Loucy (cell line): ENCODE measurements around the gene ANKS3.

Experiments
- H2AFZ ChIP-seq: fragments of 200-600 bp; sonication (generic); 2 replicates; pipeline ENCODE4 v1.6.0; 2016; ENCODE audit warnings: antibody characterized with exemption, mild to moderate bottlenecking, low read length, moderate library complexity
- H3F3A ChIP-seq: fragments of 200-600 bp; 2 replicates; pipeline ENCODE4 v1.6.0; 2016; ENCODE audit warnings: antibody characterized with exemption, low read depth, mild to moderate bottlenecking
- H3K27me3 ChIP-seq: fragments of 200-600 bp; sonication (generic); 2 replicates; pipeline ENCODE4 v1.6.1; 2014; ENCODE audit warnings: low read length, mild to moderate bottlenecking; ENCODE audit not compliant: insufficient read depth, poor library complexity, severe bottlenecking
- H3K36me3 ChIP-seq: fragments of 200-600 bp; sonication (generic); 2 replicates; pipeline ENCODE4 v1.6.1; 2016; ENCODE audit warnings: low read length; ENCODE audit not compliant: insufficient read depth
- H3K4me1 ChIP-seq: fragments of 200-600 bp; sonication (generic); 2 replicates; pipeline ENCODE4 v1.5.1; 2014; ENCODE audit warnings: low read length, mild to moderate bottlenecking; ENCODE audit not compliant: insufficient read depth, poor library complexity, severe bottlenecking
- H3K4me2 ChIP-seq: fragments of 200-600 bp; sonication (generic); 2 replicates; pipeline ENCODE4 v1.6.0; 2014; ENCODE audit warnings: antibody characterized with exemption, low read length, low read depth, mild to moderate bottlenecking; ENCODE audit not compliant: poor library complexity, severe bottlenecking
- H3K4me3 ChIP-seq: fragments of 200-600 bp; sonication (generic); 2 replicates; pipeline ENCODE4 v1.5.1; 2014; ENCODE audit warnings: low read length, mild to moderate bottlenecking, mixed read lengths; ENCODE audit not compliant: poor library complexity, severe bottlenecking
- H3K79me2 ChIP-seq: fragments of 200-600 bp; sonication (generic); 2 replicates; pipeline ENCODE4 v1.6.1; 2014; ENCODE audit warnings: low read length; ENCODE audit not compliant: insufficient read depth
- H3K9ac ChIP-seq: fragments of 200-600 bp; sonication (generic); 2 replicates; pipeline ENCODE4 v1.6.0; 2014; ENCODE audit warnings: mild to moderate bottlenecking, low read depth, low read length, moderate library complexity; ENCODE audit not compliant: poor library complexity, severe bottlenecking
- H3K9me2 ChIP-seq: fragments of 200-600 bp; sonication (generic); replicated peaks from 2 replicates; pipeline ENCODE4 v1.6.1; 2016; ENCODE audit warnings: low read depth, low read length, mixed read lengths
- H3K9me3 ChIP-seq: fragments of 200-600 bp; sonication (generic); 2 replicates; pipeline ENCODE4 v1.6.1; 2014; ENCODE audit warnings: mild to moderate bottlenecking, antibody characterized with exemption, low read length, low read depth; ENCODE audit not compliant: insufficient read depth
- H4K20me1 ChIP-seq: fragments of 200-600 bp; sonication (generic); 2 replicates; pipeline ENCODE4 v1.6.0; 2014; ENCODE audit warnings: antibody characterized with exemption, low read length, mild to moderate bottlenecking; ENCODE audit not compliant: insufficient read depth, poor library complexity, severe bottlenecking
- CTCF ChIP-seq: fragments of 200-600 bp; sonication (generic); conservative IDR thresholded peaks from 2 replicates; pipeline ENCODE4 v1.5.1; 2014; ENCODE audit warnings: mild to moderate bottlenecking, antibody characterized with exemption, low read length
- EZH2phosphoT487 ChIP-seq: fragments of 200-600 bp; IDR thresholded peaks from 2 replicates; pipeline ENCODE4 v1.6.1; 2018; ENCODE audit warnings: antibody characterized with exemption, mild to moderate bottlenecking, moderate library complexity, borderline replicate concordance

The ANKS3 gene

DNA sequence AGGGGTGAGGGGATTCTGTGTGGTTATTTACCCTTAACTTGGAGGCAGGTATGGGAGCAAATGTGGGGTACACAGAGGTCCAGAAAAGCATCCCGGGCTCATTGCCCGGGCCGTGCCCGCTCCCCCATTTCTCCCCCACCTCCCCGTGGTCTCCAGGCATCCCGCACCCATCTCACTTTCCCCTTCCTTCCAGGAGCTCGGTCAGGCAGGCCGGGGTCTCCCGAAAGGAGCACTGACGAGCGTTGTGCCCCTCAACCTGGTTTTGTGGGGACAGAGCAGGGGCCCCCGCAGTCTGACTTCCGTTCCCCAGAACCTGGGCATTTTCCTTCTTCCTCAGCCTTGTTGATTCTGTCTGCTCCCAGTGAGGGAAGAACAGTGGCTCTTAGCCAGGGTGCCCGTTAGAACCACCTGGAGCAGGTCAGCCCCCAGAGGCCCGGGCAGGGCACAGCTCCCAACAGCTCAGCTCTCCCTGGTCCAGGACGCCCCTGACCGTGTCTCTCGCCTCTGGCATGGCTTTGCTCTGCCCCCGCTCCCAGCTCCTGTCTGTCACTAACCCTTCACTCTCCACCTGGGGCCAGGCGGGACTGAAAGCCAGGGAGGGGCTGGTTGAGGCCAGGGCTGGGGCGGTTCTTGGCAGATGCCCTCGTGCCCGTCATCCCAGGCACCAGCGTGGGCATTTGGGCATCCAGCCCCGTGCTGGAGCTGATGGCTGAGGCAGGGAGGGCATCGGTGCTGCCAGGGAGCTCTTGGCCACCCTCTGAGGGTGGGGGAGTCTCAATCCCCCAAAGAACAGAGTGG lies 53.2 kb downstream of the ANKS3 start:
- no peak overlapping the region for H2AFZ ChIP-seq
- H3K79me2 ChIP-seq = no peaks in the 10 kb centered on the region
- no peak overlapping the region for H3K9ac ChIP-seq
- H3K27me3 ChIP-seq = no peaks in the 10 kb centered on the region
- H3K9me2 ChIP-seq = no peaks in the 10 kb centered on the region
- H3F3A ChIP-seq = no peaks in the 10 kb centered on the region
- no peaks in the 10 kb centered on the region for H3K36me3 ChIP-seq
- no peak overlapping the region for H3K4me3 ChIP-seq
- no peaks in the 10 kb centered on the region for H3K9me3 ChIP-seq
- peaks cover 8% of the 10 kb centered on the region for H3K4me1 ChIP-seq
- TF ChIP-seq CTCF (no peak), EZH2phosphoT487 (no peak)
- no peaks in the 10 kb centered on the region for H4K20me1 ChIP-seq
- no peak overlapping the region for H3K4me2 ChIP-seq

DNA sequence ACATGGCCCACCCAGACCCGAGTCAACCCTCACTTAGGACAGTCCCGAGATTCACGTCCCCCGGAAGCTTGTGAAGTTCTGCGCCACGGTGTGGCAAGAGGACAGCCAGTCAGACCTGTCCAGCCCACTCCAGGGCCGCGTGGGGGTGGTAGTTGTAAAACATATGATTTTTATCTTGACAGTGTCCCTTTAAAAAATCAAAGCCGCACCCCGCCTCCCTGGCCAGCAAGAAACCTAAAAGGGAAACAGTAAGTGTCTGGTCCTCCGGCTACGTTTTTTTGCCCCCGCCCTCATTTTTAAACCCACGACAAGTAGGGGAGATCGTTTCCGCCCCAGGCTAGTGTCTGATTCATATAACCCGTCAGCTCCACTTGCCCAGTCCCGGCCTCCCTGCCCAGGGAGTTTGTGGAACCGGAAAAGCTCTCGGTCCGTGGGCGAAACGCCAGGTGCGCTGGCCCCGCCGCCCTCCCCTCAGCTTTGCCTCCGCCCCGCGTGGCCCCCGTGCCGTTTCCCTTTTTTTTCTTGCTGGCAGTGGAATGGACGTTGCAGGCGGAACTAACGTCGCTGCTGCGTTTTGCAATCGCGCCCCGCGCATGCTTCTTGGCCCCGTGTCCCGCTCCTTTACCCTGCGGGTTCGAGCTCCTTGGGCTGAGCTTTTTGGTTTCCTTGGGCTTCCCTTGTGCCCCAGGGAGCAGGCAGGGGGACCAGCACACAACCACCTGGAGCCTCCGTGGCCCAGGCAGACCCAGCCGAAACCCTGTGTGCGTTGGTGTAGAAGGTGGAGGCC lies 54.0 kb downstream of the ANKS3 start:
- Histone ChIP-seq H3K27me3 (no peaks in the 10 kb centered on the region), H3K4me2 (no peak overlapping the region), H3K9ac (no peak overlapping the region), H3K9me2 (no peaks in the 10 kb centered on the region), H3K4me1 (peaks cover 13% of the 10 kb centered on the region), H3K4me3 (no peak overlapping the region), H3K79me2 (no peaks in the 10 kb centered on the region), H2AFZ (no peak overlapping the region), H3F3A (no peaks in the 10 kb centered on the region), H3K9me3 (no peaks in the 10 kb centered on the region), H3K36me3 (no peaks in the 10 kb centered on the region), H4K20me1 (no peaks in the 10 kb centered on the region)
- TF ChIP-seq EZH2phosphoT487 = no peak
- no peak for TF ChIP-seq CTCF

DNA sequence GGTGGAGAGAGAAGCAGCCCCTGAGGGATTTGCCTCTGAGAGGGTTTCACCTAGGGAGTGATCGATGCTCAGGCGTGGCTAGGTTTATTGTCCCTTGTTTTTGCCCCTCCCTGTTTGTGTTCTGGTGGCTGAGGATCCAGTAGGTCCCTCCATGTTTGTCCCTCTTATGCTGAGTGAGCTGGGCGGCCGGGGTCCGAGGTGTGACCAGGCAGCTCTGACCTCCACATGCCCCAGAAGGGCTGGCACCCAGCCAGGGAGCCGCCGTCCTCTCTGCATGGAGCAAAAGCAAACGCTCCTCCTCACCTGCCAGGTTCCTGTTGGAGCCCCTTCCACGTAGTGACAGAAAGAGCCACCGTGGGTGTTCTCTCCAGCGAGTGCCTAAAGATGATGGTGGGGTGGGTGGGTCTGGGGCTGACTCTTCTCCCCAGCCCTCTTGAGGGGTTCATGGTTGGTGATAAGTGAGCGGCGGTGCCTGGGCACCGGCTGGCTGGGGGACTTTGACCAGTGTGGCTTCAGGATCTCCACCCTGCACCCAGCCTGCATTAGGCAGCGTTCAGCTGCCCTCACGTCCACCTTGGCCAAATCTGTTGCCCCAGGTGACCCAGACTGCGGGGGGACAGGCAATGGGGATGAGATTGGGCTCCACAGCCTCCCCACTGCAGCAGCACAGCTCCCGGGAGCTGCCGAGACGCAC lies 54.8 kb downstream of the ANKS3 start:
- TF ChIP-seq EZH2phosphoT487 = no peak
- TF ChIP-seq CTCF = no peak
- Histone ChIP-seq H3F3A (no peaks in the 10 kb centered on the region), H3K27me3 (no peaks in the 10 kb centered on the region), H3K4me1 (peaks cover 13% of the 10 kb centered on the region), H3K79me2 (no peaks in the 10 kb centered on the region), H3K4me2 (no peak overlapping the region), H3K9ac (no peak overlapping the region), H3K9me2 (no peaks in the 10 kb centered on the region), H4K20me1 (no peaks in the 10 kb centered on the region), H3K36me3 (no peaks in the 10 kb centered on the region), H2AFZ (no peak overlapping the region), H3K9me3 (no peaks in the 10 kb centered on the region), H3K4me3 (no peak overlapping the region)
